CD14-positive monocyte (primary cell): ENCODE measurements around the gene KRT2. TPM values are rescaled to one million over a fixed set of nuclear protein-coding genes. Genes with fewer than 3 reads are reported as not detected.

ENCODE experiments used
- DNase-seq, 3 donors: peaks; one replicate each; pipeline ENCODE4 v3.0.0-alpha.2; 2011 to 2022
- H2AFZ ChIP-seq: 2 replicates; pipeline ENCODE4 v1.6.0; 2012; ENCODE audit warnings: mild to moderate bottlenecking, low read depth, low read length, inconsistent platforms; ENCODE audit not compliant: insufficient read depth, poor library complexity, severe bottlenecking
- H3K27ac ChIP-seq, 2 donors: 1 replicate in 1 of 2; 2 replicates in 1 of 2; pipeline ENCODE4 v1.5.1; 2012 to 2013; ENCODE audit warnings: low read length in 2 of 2, control low read depth in 1 of 2, inconsistent platforms in 1 of 2, low read depth in 1 of 2, mild to moderate bottlenecking in 1 of 2
- H3K27me3 ChIP-seq, 2 donors: one replicate each; pipeline versions ENCODE4 v1.6.0 to v1.6.1; 2011 to 2013; ENCODE audit warnings: low read length in 2 of 2; ENCODE audit not compliant: control insufficient read depth in 2 of 2, insufficient read depth in 2 of 2
- H3K36me3 ChIP-seq, 2 donors: replicated peaks in 1 of 2; 1 replicate in 1 of 2; 2 replicates in 1 of 2; pipeline versions ENCODE4 v1.5.1 to v1.6.1; 2012 to 2013; ENCODE audit warnings: low read length in 2 of 2, control low read depth in 1 of 2, inconsistent platforms in 1 of 2, mild to moderate bottlenecking in 1 of 2; ENCODE audit not compliant: insufficient read depth in 2 of 2, control insufficient read depth in 1 of 2
- H3K4me1 ChIP-seq, 2 donors: 1 replicate in 1 of 2; 2 replicates in 1 of 2; pipeline versions ENCODE4 v1.5.1 to v1.6.1; 2012 to 2013; ENCODE audit warnings: low read length in 2 of 2, control low read depth in 1 of 2, inconsistent platforms in 1 of 2, mild to moderate bottlenecking in 1 of 2, moderate library complexity in 1 of 2; ENCODE audit not compliant: insufficient read depth in 2 of 2, control insufficient read depth in 1 of 2
- H3K4me2 ChIP-seq: replicated peaks from 2 replicates; pipeline ENCODE3; 2012; ENCODE audit warnings: low read length, moderate library complexity, mild to moderate bottlenecking; ENCODE audit not compliant: poor library complexity, severe bottlenecking; ENCODE audit errors: extremely low read depth
- H3K4me3 ChIP-seq, 3 experiments: fragments of 200-600 bp in 1 of 3; sonication (generic) in 1 of 3; replicated peaks in 1 of 3; 1 replicate in 2 of 3; 2 replicates in 1 of 3; pipeline ENCODE4 v1.5.1; 2011 to 2013; ENCODE audit warnings: low read length in 3 of 3, mild to moderate bottlenecking in 3 of 3, control low read depth in 2 of 3, low read depth in 2 of 3, inconsistent platforms in 1 of 3, moderate library complexity in 1 of 3
- H3K79me2 ChIP-seq: 2 replicates; pipeline ENCODE4 v1.6.0; 2012; ENCODE audit warnings: mild to moderate bottlenecking, control low read depth, inconsistent platforms, low read length, moderate library complexity; ENCODE audit not compliant: insufficient read depth
- H3K9ac ChIP-seq: 2 replicates; pipeline ENCODE4 v1.6.0; 2017; ENCODE audit warnings: low read length, mild to moderate bottlenecking; ENCODE audit not compliant: insufficient read depth, poor library complexity, severe bottlenecking
- H3K9me3 ChIP-seq, 2 donors: replicated peaks in 1 of 2; 1 replicate in 1 of 2; 2 replicates in 1 of 2; pipeline versions ENCODE4 v1.5.1 to v1.6.1; 2012 to 2013; ENCODE audit warnings: low read length in 2 of 2, control low read depth in 1 of 2; ENCODE audit not compliant: control insufficient read depth in 1 of 2, insufficient read depth in 1 of 2
- H4K20me1 ChIP-seq: 2 replicates; pipeline ENCODE4 v1.6.0; 2012; ENCODE audit warnings: mild to moderate bottlenecking, low read length, control low read depth, moderate library complexity; ENCODE audit not compliant: insufficient read depth
- H3K27ac Mint-ChIP-seq, 7 donors: one replicate each; pipeline ENCODE4 v1.8.0; 2020; ENCODE audit warnings: mild to moderate bottlenecking in 7 of 7, mixed read lengths in 7 of 7, moderate library complexity in 6 of 7, inconsistent platforms in 2 of 7
- H3K27me3 Mint-ChIP-seq, 3 donors: one replicate each; pipeline ENCODE4 v1.8.0; 2021 to 2022; ENCODE audit warnings: low read depth in 3 of 3, mild to moderate bottlenecking in 3 of 3, mixed read lengths in 3 of 3, moderate library complexity in 3 of 3, inconsistent platforms in 1 of 3
- H3K36me3 Mint-ChIP-seq, 2 donors: one replicate each; pipeline ENCODE4 v1.8.0; 2020; ENCODE audit warnings: mixed read lengths in 2 of 2, inconsistent platforms in 1 of 2, mild to moderate bottlenecking in 1 of 2
- H3K4me1 Mint-ChIP-seq: one replicate; pipeline ENCODE4 v1.8.0; 2020; ENCODE audit warnings: mild to moderate bottlenecking, mixed read lengths
- H3K4me3 Mint-ChIP-seq, 2 donors: one replicate each; pipeline ENCODE4 v1.8.0; 2020; ENCODE audit warnings: mild to moderate bottlenecking in 2 of 2, mixed read lengths in 2 of 2, moderate library complexity in 1 of 2
- H3K9me3 Mint-ChIP-seq, 7 donors: one replicate each; pipeline ENCODE4 v1.8.0; 2020 to 2022; ENCODE audit warnings: mixed read lengths in 7 of 7, mild to moderate bottlenecking in 6 of 7, moderate library complexity in 6 of 7, inconsistent platforms in 2 of 7
- CTCF ChIP-seq: fragments of 200-600 bp; IDR thresholded peaks from one replicate; pipeline ENCODE4 v1.8.0; 2022; ENCODE audit warnings: antibody characterized with exemption, mild to moderate bottlenecking
- WGBS: methylation state at CpG from one replicate; pipeline ENCODE4 v1.1.5; 2013; ENCODE audit warnings: missing lambda C conversion rate; ENCODE audit not compliant: insufficient coverage; 5-methylcytosine and 5-hydroxymethylcytosine counted together
- intact Hi-C, 2 donors: fragments of 100-400 bp; cut with micrococcal nuclease; formaldehyde crosslinking; loops; one replicate each; pipeline versions ENCODE4 v1.15.0 to v1.15.1; 2023
- polyA plus RNA-seq, 3 donors: library from polyadenylated mRNA; depleted of rRNA in 1 of 3; unstranded in 2 of 3; stranded (reverse) in 1 of 3; fragments of 300-500 nt in 2 of 3; fragments of >200 nt in 1 of 3; fragmentation: Illumina TruSeq in 2 of 3; gene quantifications; 1 replicate in 2 of 3; 2 replicates in 1 of 3; pipeline ENCODE4 v1.2.3, GENCODE V29; 2012 to 2021

KRT2 gene
- polyA plus RNA-seq, 3 donors, result not detected

DNA sequence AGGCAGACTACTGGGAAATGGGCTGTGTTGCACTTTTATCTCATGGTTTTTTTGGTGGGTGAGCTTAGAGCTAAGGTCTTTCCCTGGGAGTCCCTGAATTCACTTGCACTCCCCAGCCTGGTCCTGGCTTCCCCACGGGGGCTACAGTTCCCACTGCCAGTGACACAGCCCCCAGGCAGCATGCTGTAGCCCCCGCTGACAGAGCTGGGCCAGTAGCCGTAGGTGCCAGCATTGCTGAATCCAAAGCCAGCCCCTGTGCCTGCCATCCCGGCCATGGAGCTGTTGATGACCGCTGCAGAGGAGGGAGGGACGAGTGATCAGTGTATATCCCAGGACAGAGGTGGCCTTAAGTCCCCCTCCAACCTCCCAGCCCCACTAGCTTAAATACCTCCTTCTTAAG is 43.9 kb downstream of the KRT2 start:
- Histone ChIP-seq H3K9ac (no peak overlapping the region), H3K9me3 (no peaks in the 10 kb centered on the region), H2AFZ (no peak overlapping the region), H3K4me1 (no peaks in the 10 kb centered on the region), H3K4me3 (no peak overlapping the region), H4K20me1 (no peaks in the 10 kb centered on the region), H3K27me3 (no peaks in the 10 kb centered on the region), H3K36me3 (no peaks in the 10 kb centered on the region), H3K27ac (no peak overlapping the region), H3K79me2 (no peaks in the 10 kb centered on the region), H3K4me2 (no peak overlapping the region)
- Mint-ChIP-seq H3K4me3 (no peak overlapping the region), H3K27me3 (peaks cover 2 to 15% (median 11%) of the 10 kb centered on the region in 3 donors), H3K36me3 (no peaks in the 10 kb centered on the region), H3K9me3 (peaks cover 0 to 2% (median 0%) of the 10 kb centered on the region in 7 donors), H3K4me1 (no peaks in the 10 kb centered on the region), H3K27ac (no peak overlapping the region)
- no peak for TF ChIP-seq CTCF
- DNase-seq, result no peak
- WGBS, result 74% methylated on average over 6 of the region's 6 CpGs
- intact Hi-C loops, result no loop called here

DNA sequence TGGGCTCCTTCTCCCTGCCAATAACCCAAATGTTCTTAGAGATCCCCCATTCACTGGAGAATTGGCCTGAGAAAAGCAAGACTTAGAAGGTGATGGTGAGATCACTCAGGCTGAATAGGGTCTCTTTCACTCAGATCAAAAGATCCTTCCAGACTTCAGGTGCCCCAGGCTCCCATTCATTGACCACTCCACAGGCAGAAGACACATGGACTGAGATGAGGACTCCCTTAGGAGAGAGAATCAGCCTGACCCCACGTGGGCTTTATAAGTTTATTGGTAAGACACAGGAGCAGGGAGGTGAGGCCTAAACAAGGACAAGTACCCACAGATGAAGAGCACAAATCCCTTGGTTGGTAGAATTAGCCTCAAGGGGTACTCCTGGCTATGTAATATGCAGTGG is 44.7 kb downstream of the KRT2 start:
- Histone ChIP-seq H3K36me3 (no peaks in the 10 kb centered on the region), H3K4me3 (no peak overlapping the region), H4K20me1 (no peaks in the 10 kb centered on the region), H3K9ac (no peak overlapping the region), H3K27ac (no peak overlapping the region), H3K9me3 (no peaks in the 10 kb centered on the region), H3K27me3 (peaks cover 0 to under 1% of the 10 kb centered on the region in 2 donors), H3K4me2 (no peak overlapping the region), H3K4me1 (no peaks in the 10 kb centered on the region), H3K79me2 (no peaks in the 10 kb centered on the region), H2AFZ (no peak overlapping the region)
- intact Hi-C loops, result no loop called here
- no peaks in the 10 kb centered on the region for H3K4me1 Mint-ChIP-seq
- no peak for DNase-seq
- peaks cover 7 to 21% (median 12%) of the 10 kb centered on the region in 3 donors for H3K27me3 Mint-ChIP-seq
- H3K9me3 Mint-ChIP-seq, result peaks cover 0 to 2% (median 0%) of the 10 kb centered on the region in 7 donors
- no peaks in the 10 kb centered on the region for H3K36me3 Mint-ChIP-seq
- no CpG with 5 or more reads among the region's 1 CpG for WGBS
- H3K4me3 Mint-ChIP-seq, result no peak overlapping the region
- TF ChIP-seq CTCF, result no peak
- H3K27ac Mint-ChIP-seq, result no peak overlapping the region
